OCI-LY1 (cell line): ENCODE measurements around the gene YIPF1.
A peak's percentile ranks its signal among the peaks of the same experiment; 100 is the strongest.

Source experiments
- H2AFZ ChIP-seq: fragments of 200-600 bp; sonication (generic), shearing (Covaris generic); 2 replicates; pipeline ENCODE4 v1.6.0; 2014; ENCODE audit warnings: antibody characterized with exemption, mild to moderate bottlenecking, low read length
- H3F3A ChIP-seq: fragments of 200-600 bp; sonication (generic), shearing (Covaris generic); 2 replicates; pipeline ENCODE4 v1.6.0; 2014; ENCODE audit warnings: mild to moderate bottlenecking, antibody characterized with exemption, low read length, moderate library complexity; ENCODE audit not compliant: insufficient read depth
- H3K27ac ChIP-seq: fragments of 200-600 bp; sonication (generic); 2 replicates; pipeline ENCODE4 v1.5.1; 2014; ENCODE audit warnings: low read length, mixed run types, mild to moderate bottlenecking, low read depth; ENCODE audit not compliant: poor library complexity, severe bottlenecking
- H3K27me3 ChIP-seq: fragments of 200-600 bp; sonication (generic); 2 replicates; pipeline ENCODE4 v1.6.0; 2014; ENCODE audit warnings: antibody characterized with exemption, mild to moderate bottlenecking, low read length, moderate library complexity; ENCODE audit not compliant: insufficient read depth
- H3K36me3 ChIP-seq: fragments of 200-600 bp; sonication (generic); 2 replicates; pipeline ENCODE4 v1.6.1; 2014; ENCODE audit warnings: mild to moderate bottlenecking, antibody characterized with exemption, low read length, moderate library complexity, mixed read lengths; ENCODE audit not compliant: insufficient read depth
- H3K4me1 ChIP-seq: fragments of 200-600 bp; sonication (generic); 2 replicates; pipeline ENCODE4 v1.5.1; 2014; ENCODE audit warnings: mild to moderate bottlenecking, low read length, moderate library complexity; ENCODE audit not compliant: insufficient read depth, severe bottlenecking
- H3K4me2 ChIP-seq: fragments of 200-600 bp; sonication (generic), shearing (Covaris generic); 2 replicates; pipeline ENCODE4 v1.6.1; 2014; ENCODE audit warnings: low read length
- H3K4me3 ChIP-seq: fragments of 200-600 bp; sonication (generic); 2 replicates; pipeline ENCODE4 v1.5.1; 2014; ENCODE audit warnings: low read length, low read depth, mild to moderate bottlenecking, mixed read lengths; ENCODE audit not compliant: poor library complexity, severe bottlenecking
- H3K79me2 ChIP-seq: fragments of 200-600 bp; shearing (Covaris generic); 2 replicates; pipeline ENCODE4 v1.6.1; 2016; ENCODE audit warnings: mixed run types, low read length, mixed read lengths; ENCODE audit not compliant: insufficient read depth
- H3K9ac ChIP-seq: fragments of 200-600 bp; sonication (generic), shearing (Covaris generic); 2 replicates; pipeline ENCODE4 v1.6.1; 2014; ENCODE audit warnings: mild to moderate bottlenecking, low read length, mixed read lengths
- H3K9me2 ChIP-seq: fragments of 200-600 bp; sonication (generic), shearing (Covaris generic); 2 replicates; pipeline ENCODE4 v1.6.1; 2014; ENCODE audit warnings: low read depth, mild to moderate bottlenecking, low read length, mixed read lengths
- H3K9me3 ChIP-seq: fragments of 200-600 bp; shearing (Covaris generic); 2 replicates; pipeline ENCODE4 v1.6.1; 2014; ENCODE audit warnings: low read length, mixed read lengths
- H4K20me1 ChIP-seq: fragments of 200-600 bp; sonication (generic), shearing (Covaris generic); 2 replicates; pipeline ENCODE4 v1.6.0; 2016; ENCODE audit warnings: mild to moderate bottlenecking, low read length; ENCODE audit not compliant: insufficient read depth
- CTCF ChIP-seq: fragments of 200-600 bp; sonication (generic), shearing (Covaris generic); IDR thresholded peaks from 2 replicates; pipeline ENCODE4 v1.5.1; 2017; ENCODE audit warnings: mild to moderate bottlenecking, antibody characterized with exemption, low read length, moderate library complexity, mixed read lengths
- EZH2 ChIP-seq: fragments of 200-600 bp; sonication (generic), shearing (Covaris generic); IDR thresholded peaks from 2 replicates; pipeline ENCODE4 v1.8.0; 2017; ENCODE audit warnings: borderline replicate concordance, mixed run types, mild to moderate bottlenecking, antibody characterized with exemption, low read length, moderate library complexity, mixed read lengths

The YIPF1 gene

DNA sequence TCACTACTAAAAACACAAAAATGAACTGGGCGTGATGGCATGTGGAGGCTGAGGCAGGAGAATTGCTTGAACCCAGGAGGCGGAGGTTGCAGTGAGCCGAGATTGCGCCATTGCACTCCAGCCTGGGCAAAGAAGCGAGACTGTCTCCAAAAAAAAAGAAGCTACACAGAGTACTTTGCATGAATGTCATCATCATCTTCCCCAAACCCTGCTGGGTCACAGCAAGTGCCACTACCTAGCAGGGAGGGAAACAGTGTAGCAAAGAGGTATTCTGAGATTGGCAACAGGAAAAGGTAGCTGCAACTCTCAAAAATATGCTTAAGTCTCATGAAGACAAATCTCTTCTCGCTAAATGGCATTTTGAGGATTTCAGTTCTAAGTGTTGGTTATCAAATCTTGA is 64.3 kb downstream of the YIPF1 start:
- no peak for TF ChIP-seq CTCF
- peaks cover 90% of the 10 kb centered on the region for H3K36me3 ChIP-seq
- no peaks in the 10 kb centered on the region for H4K20me1 ChIP-seq
- H3K4me3 ChIP-seq, result no peak overlapping the region
- no peak overlapping the region; the same call in 1 of the 2 replicates for H3K9ac ChIP-seq
- no peak overlapping the region; the same call in 1 of the 2 replicates for H3K4me2 ChIP-seq
- no peaks in the 10 kb centered on the region for H3F3A ChIP-seq
- H3K9me3 ChIP-seq, result no peaks in the 10 kb centered on the region
- peaks cover 11% of the 10 kb centered on the region; the same call in 1 of the 2 replicates for H3K79me2 ChIP-seq
- H3K9me2 ChIP-seq, result no peaks in the 10 kb centered on the region
- H3K4me1 ChIP-seq, result peaks cover 27% of the 10 kb centered on the region
- H2AFZ ChIP-seq, result no peak overlapping the region
- H3K27ac ChIP-seq, result peak overlapping the region; percentile 10
- H3K27me3 ChIP-seq, result no peaks in the 10 kb centered on the region

DNA sequence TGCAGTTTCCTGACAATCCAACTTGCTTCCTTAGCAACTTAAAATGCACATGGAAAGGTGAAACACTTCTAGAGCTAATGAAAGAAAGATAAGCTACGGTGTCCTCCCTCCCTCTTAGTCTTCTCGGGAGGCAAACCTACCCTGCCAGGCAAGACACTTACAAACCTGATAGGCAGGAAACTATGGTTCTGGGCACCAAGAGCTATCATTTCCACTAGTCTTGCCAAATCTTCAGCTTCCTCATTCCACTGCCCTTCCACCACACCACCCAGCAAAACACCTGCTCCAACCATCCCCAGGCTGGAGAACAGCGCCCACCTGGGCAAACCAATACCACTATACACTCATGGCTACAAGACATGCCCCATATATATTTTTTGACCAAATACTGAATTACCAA is 66.7 kb downstream of the YIPF1 start:
- no peaks in the 10 kb centered on the region for H3F3A ChIP-seq
- H3K27ac ChIP-seq, result no peak overlapping the region
- no peak overlapping the region for H3K4me2 ChIP-seq
- TF ChIP-seq EZH2 (no peak), CTCF (no peak)
- no peaks in the 10 kb centered on the region for H3K9me3 ChIP-seq
- peaks cover 16% of the 10 kb centered on the region; the same call in 1 of the 2 replicates for H3K79me2 ChIP-seq
- H3K4me3 ChIP-seq, result no peak overlapping the region
- H2AFZ ChIP-seq, result no peak overlapping the region
- H3K4me1 ChIP-seq, result peaks cover 27% of the 10 kb centered on the region
- H3K9ac ChIP-seq, result no peak overlapping the region
- H4K20me1 ChIP-seq, result no peaks in the 10 kb centered on the region
- no peaks in the 10 kb centered on the region for H3K9me2 ChIP-seq
- H3K36me3 ChIP-seq, result peaks cover 98% of the 10 kb centered on the region
- no peaks in the 10 kb centered on the region for H3K27me3 ChIP-seq

DNA sequence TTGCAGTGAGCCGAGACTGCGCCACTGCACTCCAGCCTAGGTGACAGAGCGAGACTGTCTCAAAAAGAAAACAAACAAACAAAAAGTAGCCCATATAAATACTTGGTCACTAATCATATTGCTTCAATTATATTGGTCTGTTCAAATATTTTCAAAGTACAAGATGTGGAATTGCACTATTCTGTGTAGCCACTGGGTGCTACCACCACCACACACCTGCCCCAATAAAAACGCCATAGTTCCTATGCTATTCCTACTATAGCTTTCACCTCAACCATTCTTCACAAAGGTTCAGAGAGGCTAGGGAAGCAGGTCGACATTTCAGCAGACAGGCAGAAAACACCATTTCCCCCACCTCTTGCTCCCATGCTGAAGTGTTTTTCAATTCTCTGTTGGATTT is 68.2 kb downstream of the YIPF1 start:
- no peaks in the 10 kb centered on the region for H3K27me3 ChIP-seq
- TF ChIP-seq EZH2 (no peak), CTCF (peak; percentile 31; the same call in 1 of the 2 replicates)
- peaks cover 98% of the 10 kb centered on the region for H3K36me3 ChIP-seq
- no peaks in the 10 kb centered on the region for H4K20me1 ChIP-seq
- no peak overlapping the region for H2AFZ ChIP-seq
- H3K9me2 ChIP-seq, result no peaks in the 10 kb centered on the region
- H3K4me1 ChIP-seq, result peaks cover 18% of the 10 kb centered on the region
- H3K4me2 ChIP-seq, result no peak overlapping the region
- H3F3A ChIP-seq, result no peaks in the 10 kb centered on the region
- no peak overlapping the region for H3K4me3 ChIP-seq
- no peaks in the 10 kb centered on the region for H3K9me3 ChIP-seq
- H3K27ac ChIP-seq, result no peak overlapping the region
- peaks cover 21% of the 10 kb centered on the region; the same call in 1 of the 2 replicates for H3K79me2 ChIP-seq
- H3K9ac ChIP-seq, result no peak overlapping the region
